RWPE1 (cell line): ENCODE results near the gene NUP88.

Source experiments
- CTCF ChIA-PET: fragments of 350-600 bp; sonication (Branson Sonifier 250); formaldehyde crosslinking; extraction: SDS; loops from one replicate; lab custom pipeline; 2021; lab: Yijun Ruan, JAX
- POLR2A ChIA-PET: fragments of 400-600 bp; formaldehyde crosslinking; extraction: SDS; loops from one replicate; lab custom pipeline; 2020; ENCODE audit warnings: antibody characterized with exemption; ENCODE audit not compliant: low non-redundant PET; lab: Yijun Ruan, JAX
- DNase-seq: peaks from one replicate; pipeline ENCODE4 v3.0.0; 2012; ENCODE audit warnings: low spot score
- H3K27ac ChIP-seq: fragments of 450-650 bp; 2 replicates; pipeline ENCODE4 v1.5.1; 2017
- TF ChIP-seq, protein P1 (sequence below): fragments of 450-650 bp; conservative IDR thresholded peaks from 2 replicates; pipeline ENCODE4 v1.5.1; 2017; ENCODE audit warnings: low read depth, mild to moderate bottlenecking

The NUP88 gene

DNA sequence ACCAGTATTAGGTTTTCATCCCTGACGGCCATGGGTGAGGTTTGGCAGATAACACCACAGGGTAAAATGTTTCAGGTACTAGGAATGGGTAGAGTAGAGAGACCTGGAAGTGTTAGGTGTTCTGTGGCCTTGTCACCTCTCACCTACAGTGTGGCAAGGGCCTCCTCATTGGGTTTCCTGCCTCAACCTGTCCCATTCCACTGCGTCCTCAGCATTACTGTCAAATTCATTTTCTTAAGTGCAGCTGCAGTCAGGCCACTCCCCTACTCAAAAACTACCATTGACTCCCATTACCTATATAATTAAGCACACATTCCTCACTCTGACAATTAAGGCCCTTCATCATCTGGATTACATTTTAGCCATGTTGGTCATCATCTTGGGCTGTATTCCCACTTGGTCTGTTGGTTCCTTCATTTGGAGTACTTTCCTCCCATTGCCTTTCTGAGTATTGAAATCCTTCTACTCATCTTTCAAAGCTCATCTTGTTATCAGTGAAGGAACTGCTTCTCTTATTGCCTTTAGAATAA is 64.5 kb downstream of the NUP88 start:
- H3K27ac ChIP-seq = no peak overlapping the region
- DNase-seq = no peak
- CTCF ChIA-PET = no interaction called here
- POLR2A ChIA-PET = no interaction called here
- TF ChIP-seq, protein P1, sequence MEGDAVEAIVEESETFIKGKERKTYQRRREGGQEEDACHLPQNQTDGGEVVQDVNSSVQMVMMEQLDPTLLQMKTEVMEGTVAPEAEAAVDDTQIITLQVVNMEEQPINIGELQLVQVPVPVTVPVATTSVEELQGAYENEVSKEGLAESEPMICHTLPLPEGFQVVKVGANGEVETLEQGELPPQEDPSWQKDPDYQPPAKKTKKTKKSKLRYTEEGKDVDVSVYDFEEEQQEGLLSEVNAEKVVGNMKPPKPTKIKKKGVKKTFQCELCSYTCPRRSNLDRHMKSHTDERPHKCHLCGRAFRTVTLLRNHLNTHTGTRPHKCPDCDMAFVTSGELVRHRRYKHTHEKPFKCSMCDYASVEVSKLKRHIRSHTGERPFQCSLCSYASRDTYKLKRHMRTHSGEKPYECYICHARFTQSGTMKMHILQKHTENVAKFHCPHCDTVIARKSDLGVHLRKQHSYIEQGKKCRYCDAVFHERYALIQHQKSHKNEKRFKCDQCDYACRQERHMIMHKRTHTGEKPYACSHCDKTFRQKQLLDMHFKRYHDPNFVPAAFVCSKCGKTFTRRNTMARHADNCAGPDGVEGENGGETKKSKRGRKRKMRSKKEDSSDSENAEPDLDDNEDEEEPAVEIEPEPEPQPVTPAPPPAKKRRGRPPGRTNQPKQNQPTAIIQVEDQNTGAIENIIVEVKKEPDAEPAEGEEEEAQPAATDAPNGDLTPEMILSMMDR = no peak

DNA sequence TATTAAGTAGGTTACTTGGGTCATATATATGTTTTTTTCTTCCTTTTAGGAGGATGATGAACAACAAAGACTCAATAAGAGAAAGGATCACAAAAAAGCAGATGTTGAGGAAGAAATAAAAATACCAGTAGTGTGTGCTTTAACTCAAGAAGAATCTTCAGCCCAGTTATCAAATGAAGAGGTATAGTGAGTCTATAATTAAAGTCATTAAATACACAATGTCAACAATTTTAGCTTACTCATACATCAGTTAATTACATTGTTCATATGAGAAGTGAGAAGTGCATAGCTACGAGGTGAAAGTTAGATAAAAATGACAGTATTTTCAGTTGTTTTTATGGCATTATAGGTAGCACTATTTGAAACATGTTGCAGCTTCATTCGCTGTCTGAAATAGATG is 65.2 kb downstream of the NUP88 start:
- no peak overlapping the region for H3K27ac ChIP-seq
- ChIA-PET POLR2A (no interaction called here), CTCF (no interaction called here)
- TF ChIP-seq, protein P1 = no peak
- DNase-seq = no peak

DNA sequence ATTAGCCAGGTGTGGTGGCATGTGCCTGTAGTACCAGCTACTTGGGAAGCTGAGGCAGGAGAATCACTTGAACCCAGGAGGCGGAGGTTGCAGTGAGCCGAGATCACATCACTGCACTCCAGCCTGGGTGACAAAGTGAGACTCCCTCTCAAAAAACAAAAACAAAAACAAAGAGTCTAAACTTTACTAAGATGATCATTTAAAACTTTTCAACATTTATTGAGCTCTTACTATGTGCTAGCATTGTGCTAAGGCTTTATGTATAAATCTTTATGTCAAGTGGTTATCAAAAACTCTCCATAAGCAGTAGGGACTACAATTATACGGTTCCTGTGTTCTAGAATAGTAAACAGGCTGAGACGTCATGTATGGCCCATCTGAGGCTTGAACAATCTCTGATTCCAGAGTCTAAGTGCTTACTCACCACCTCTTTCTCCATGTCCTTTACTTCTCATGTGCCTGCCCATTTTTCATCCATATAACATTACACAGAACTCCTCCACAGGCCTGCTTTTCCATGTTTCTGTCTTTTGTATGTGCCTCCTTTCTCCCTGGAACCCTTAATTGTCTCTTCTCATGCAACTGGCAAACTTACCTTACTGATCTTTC is 66.7 kb downstream of the NUP88 start:
- POLR2A ChIA-PET = no interaction called here
- TF ChIP-seq, protein P1 = no peak
- no peak overlapping the region for H3K27ac ChIP-seq
- CTCF ChIA-PET = interaction anchor here (0.6 kb wide), 1 partner anchor 1089 kb away, joined by 3 read pairs; no protein-coding TSS in a partner anchor
- no peak for DNase-seq

DNA sequence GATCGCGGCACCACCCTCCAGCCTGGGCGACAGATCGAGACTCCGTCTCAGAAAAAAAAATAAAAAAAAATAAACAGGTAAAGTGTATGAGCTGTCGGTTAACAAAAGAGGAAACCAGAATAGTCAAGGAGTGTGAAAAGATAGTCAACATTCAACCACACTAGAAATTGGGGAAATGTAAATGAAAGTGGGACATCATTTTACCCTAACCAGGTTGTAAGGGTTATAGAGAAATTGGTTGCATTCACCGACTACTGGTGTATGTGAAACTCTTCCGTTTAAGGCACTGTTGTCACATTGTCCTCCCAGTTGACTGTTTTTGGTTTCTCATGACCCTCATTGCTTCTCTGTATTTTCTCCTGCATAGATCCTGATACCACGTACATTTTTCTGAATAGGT is 74.5 kb downstream of the NUP88 start:
- ChIA-PET POLR2A (no interaction called here), CTCF (interaction anchor here (0.6 kb wide), 3 partner anchors 26 to 186 kb away, joined by 3 to 5 read pairs (median 4); no protein-coding TSS in a partner anchor)
- no peak for DNase-seq
- H3K27ac ChIP-seq = no peak overlapping the region
- TF ChIP-seq, protein P1 = no peak
